H1 (cell line): ENCODE measurements around the gene DLGAP3. TPM values are rescaled to one million over a fixed set of nuclear protein-coding genes. Genes with fewer than 3 reads are reported as not detected.

Experiments
- CTCF ChIA-PET: fragments of 300-600 bp; sonication (Branson Sonifier 250); formaldehyde crosslinking; loops from one replicate; lab custom pipeline; 2021; ENCODE audit not compliant: partially characterized antibody; lab: Charles Lee
- POLR2A ChIA-PET: fragments of 300-600 bp; sonication (Branson Sonifier 250); formaldehyde crosslinking; loops from one replicate; lab custom pipeline; 2021; ENCODE audit warnings: inconsistent platforms; ENCODE audit not compliant: partially characterized antibody; lab: Charles Lee
- DNase-seq, 2 experiments: peaks; one replicate each; pipeline versions ENCODE4 v3.0.0 to v3.0.0-alpha.2; 2010 to 2022; ENCODE audit warnings: low spot score in 2 of 2, low read depth in 1 of 2, mixed read lengths in 1 of 2
- FAIRE-seq: peaks from 2 replicates; lab custom pipeline; 2011; peaks lifted over from hg19 to GRCh38; lab: Jason Lieb, UNC
- H2AFZ ChIP-seq: 2 replicates; pipeline ENCODE4 v1.8.1; 2012; ENCODE audit warnings: low read length, inconsistent platforms
- H2AK5ac ChIP-seq: 2 replicates; pipeline ENCODE4 v1.6.1; 2013; ENCODE audit warnings: low read depth, low read length
- H2BK120ac ChIP-seq: replicated peaks from 2 replicates; pipeline ENCODE3; 2013; ENCODE audit warnings: low read depth, low read length, inconsistent platforms
- H2BK12ac ChIP-seq: 2 replicates; pipeline ENCODE4 v1.6.1; 2013; ENCODE audit warnings: low read depth, low read length
- H2BK15ac ChIP-seq: 2 replicates; pipeline ENCODE4 v1.6.1; 2013; ENCODE audit warnings: low read length
- H2BK20ac ChIP-seq: 2 replicates; pipeline ENCODE4 v1.6.1; 2013; ENCODE audit warnings: low read length
- H2BK5ac ChIP-seq: 2 replicates; pipeline ENCODE4 v1.6.1; 2013; ENCODE audit warnings: low read depth, low read length
- H3K14ac ChIP-seq: 2 replicates; pipeline ENCODE4 v1.6.1; 2013; ENCODE audit warnings: inconsistent platforms; ENCODE audit not compliant: insufficient read length
- H3K18ac ChIP-seq: 2 replicates; pipeline ENCODE4 v1.6.1; 2013; ENCODE audit warnings: low read length; ENCODE audit errors: extremely low read depth
- H3K23ac ChIP-seq: 2 replicates; pipeline ENCODE4 v1.6.1; 2013; ENCODE audit warnings: inconsistent platforms; ENCODE audit not compliant: insufficient read length
- H3K23me2 ChIP-seq: 2 replicates; pipeline ENCODE4 v1.6.1; 2013; ENCODE audit warnings: low read depth, low read length
- H3K27ac ChIP-seq: 2 replicates; pipeline ENCODE4 v1.6.1; 2011; ENCODE audit warnings: low read depth, low read length, inconsistent platforms
- H3K27me3 ChIP-seq, 4 experiments: replicated peaks in 1 of 4; 1 replicate in 1 of 4; 2 replicates in 3 of 4; pipeline versions ENCODE4 v1.6.1 to v1.8.1; 2011 to 2013; ENCODE audit warnings: low read length in 3 of 4, mild to moderate bottlenecking in 3 of 4, inconsistent platforms in 2 of 4, mixed read lengths in 2 of 4, moderate library complexity in 1 of 4; ENCODE audit not compliant: control insufficient read depth in 3 of 4, insufficient read depth in 3 of 4; ENCODE audit errors: extremely low read depth in 1 of 4
- H3K36me3 ChIP-seq, 4 experiments: 2 replicates each; pipeline versions ENCODE4 v1.6.1 to v1.8.1; 2011 to 2013; ENCODE audit warnings: mild to moderate bottlenecking in 4 of 4, low read length in 3 of 4, moderate library complexity in 2 of 4, control low read depth in 1 of 4, inconsistent platforms in 1 of 4; ENCODE audit not compliant: insufficient read depth in 4 of 4, control insufficient read depth in 2 of 4
- H3K4ac ChIP-seq: replicated peaks from 2 replicates; pipeline ENCODE3; 2013; ENCODE audit warnings: low read length, low read depth, mixed read lengths, inconsistent platforms; ENCODE audit not compliant: insufficient read length
- H3K4me1 ChIP-seq, 4 experiments: replicated peaks in 1 of 4; 1 replicate in 1 of 4; 2 replicates in 3 of 4; pipeline versions ENCODE4 v1.6.1 to v1.8.1; 2011 to 2013; ENCODE audit warnings: low read length in 3 of 4, inconsistent platforms in 2 of 4, mixed read lengths in 1 of 4; ENCODE audit not compliant: insufficient read depth in 4 of 4, control insufficient read depth in 3 of 4
- H3K4me2 ChIP-seq, 2 experiments: 2 replicates each; pipeline versions ENCODE4 v1.6.1 to v1.8.1; 2011 to 2013; ENCODE audit warnings: low read depth in 2 of 2, low read length in 2 of 2, control low read depth in 1 of 2, inconsistent platforms in 1 of 2, mild to moderate bottlenecking in 1 of 2; ENCODE audit not compliant: insufficient read depth in 1 of 2
- H3K4me3 ChIP-seq, 4 experiments: fragments of 200-600, 300-600 bp in 1 of 4; sonication (generic), shearing (Covaris generic), sonication (Bioruptor Twin) in 1 of 4; 2 replicates each; pipeline versions ENCODE4 v1.5.1 to v1.8.1; 2011 to 2016; ENCODE audit warnings: low read length in 4 of 4, low read depth in 3 of 4, control low read depth in 2 of 4, inconsistent platforms in 2 of 4, mild to moderate bottlenecking in 2 of 4, mixed read lengths in 1 of 4, moderate library complexity in 1 of 4; ENCODE audit not compliant: insufficient read depth in 2 of 4; ENCODE audit errors: extremely low read depth in 1 of 4
- H3K56ac ChIP-seq: replicated peaks from 2 replicates; pipeline ENCODE3; 2013; ENCODE audit warnings: low read depth, mild to moderate bottlenecking, mixed read lengths, low read length, inconsistent platforms; ENCODE audit not compliant: insufficient read length
- H3K79me1 ChIP-seq: 2 replicates; pipeline ENCODE4 v1.6.1; 2013; ENCODE audit warnings: low read depth, low read length, control low read depth
- H3K79me2 ChIP-seq, 2 experiments: 2 replicates each; pipeline versions ENCODE4 v1.6.1 to v1.8.1; 2012 to 2013; ENCODE audit warnings: low read length in 2 of 2, mild to moderate bottlenecking in 2 of 2, inconsistent platforms in 1 of 2; ENCODE audit not compliant: insufficient read depth in 2 of 2, control insufficient read depth in 1 of 2
- H3K9ac ChIP-seq, 4 experiments: replicated peaks in 1 of 4; 1 replicate in 1 of 4; 2 replicates in 3 of 4; pipeline versions ENCODE4 v1.6.1 to v1.8.1; 2011 to 2013; ENCODE audit warnings: low read depth in 3 of 4, low read length in 3 of 4, control low read depth in 2 of 4, mild to moderate bottlenecking in 2 of 4, moderate library complexity in 2 of 4, inconsistent platforms in 1 of 4; ENCODE audit errors: extremely low read depth in 1 of 4
- H3K9me3 ChIP-seq, 2 experiments: 2 replicates each; pipeline versions ENCODE4 v1.6.1 to v1.8.1; 2012 to 2013; ENCODE audit warnings: mild to moderate bottlenecking in 2 of 2, moderate library complexity in 2 of 2, control low read depth in 1 of 2, inconsistent platforms in 1 of 2, low read depth in 1 of 2, low read length in 1 of 2, mixed read lengths in 1 of 2; ENCODE audit not compliant: insufficient read depth in 2 of 2
- H4K20me1 ChIP-seq, 2 experiments: replicated peaks in 1 of 2; 2 replicates each; pipeline versions ENCODE3 to v1.8.1; 2011 to 2013; ENCODE audit warnings: inconsistent platforms in 2 of 2, low read length in 2 of 2, mild to moderate bottlenecking in 1 of 2; ENCODE audit not compliant: insufficient read depth in 2 of 2, control insufficient read depth in 1 of 2
- H4K5ac ChIP-seq: 2 replicates; pipeline ENCODE4 v1.6.1; 2013; ENCODE audit warnings: low read length, low read depth, mixed read lengths, inconsistent platforms; ENCODE audit not compliant: insufficient read length
- H4K8ac ChIP-seq: 2 replicates; pipeline ENCODE4 v1.8.0; 2013; ENCODE audit warnings: mild to moderate bottlenecking, moderate library complexity, low read length, inconsistent platforms; ENCODE audit not compliant: insufficient read depth; ENCODE audit errors: extremely low read depth
- H4K91ac ChIP-seq: replicated peaks from 2 replicates; pipeline ENCODE3; 2013; ENCODE audit warnings: low read length, mixed read lengths, inconsistent platforms; ENCODE audit not compliant: insufficient read length
- CBX5 ChIP-seq: fragments of 300-800, 300-1000 bp; sonication (generic); IDR thresholded peaks from 2 replicates; pipeline ENCODE4 v1.7.1; 2016; ENCODE audit warnings: antibody characterized with exemption, low read length, low read depth
- CBX8 ChIP-seq: fragments of 300-800, 300-1000 bp; sonication (generic); IDR thresholded peaks from 2 replicates; pipeline ENCODE4 v1.7.1; 2016; ENCODE audit warnings: low read depth, low read length, borderline replicate concordance
- CEBPB ChIP-seq: IDR thresholded peaks from 2 replicates; pipeline ENCODE4 v1.6.1; 2012; ENCODE audit warnings: low read depth, low read length
- CTBP2 ChIP-seq: IDR thresholded peaks from 2 replicates; pipeline ENCODE4 v1.7.0; 2011; ENCODE audit warnings: borderline replicate concordance, mild to moderate bottlenecking, moderate library complexity, mixed read lengths, low read length; ENCODE audit not compliant: insufficient read depth, insufficient read length
- POLR2A ChIP-seq, 2 experiments: IDR thresholded peaks; 1 replicate in 1 of 2; 2 replicates in 1 of 2; pipeline ENCODE4 v1.6.1; 2011; ENCODE audit warnings: low read depth in 2 of 2, low read length in 2 of 2, mild to moderate bottlenecking in 2 of 2; ENCODE audit errors: control extremely low read depth in 1 of 2
- RAD21 ChIP-seq, 2 experiments: IDR thresholded peaks in 1 of 2; conservative IDR thresholded peaks in 1 of 2; 2 replicates each; pipeline ENCODE4 v1.6.1; 2011; ENCODE audit warnings: low read depth in 2 of 2, low read length in 2 of 2, improper control_type of control experiment in 1 of 2, inconsistent platforms in 1 of 2, mild to moderate bottlenecking in 1 of 2, moderate library complexity in 1 of 2
- SAP30 ChIP-seq: fragments of 300-600 bp; sonication (generic); IDR thresholded peaks from 2 replicates; pipeline ENCODE4 v1.7.1; 2012; ENCODE audit warnings: low read length, moderate library complexity, mild to moderate bottlenecking, inconsistent platforms; ENCODE audit not compliant: insufficient read depth, insufficient replicate concordance
- SIN3A ChIP-seq, 2 experiments: IDR thresholded peaks in 1 of 2; conservative IDR thresholded peaks in 1 of 2; 2 replicates each; pipeline ENCODE4 v1.6.1; 2011 to 2012; ENCODE audit warnings: low read length in 2 of 2, improper control_type of control experiment in 1 of 2, low read depth in 1 of 2, mild to moderate bottlenecking in 1 of 2
- SUZ12 ChIP-seq: fragments of 200-600 bp; sonication (generic); IDR thresholded peaks from 2 replicates; pipeline ENCODE4 v1.6.1; 2012; ENCODE audit warnings: mild to moderate bottlenecking, inconsistent platforms, low read length, moderate library complexity, mixed read lengths
- TAF7 ChIP-seq: optimal IDR thresholded peaks from 2 replicates; pipeline ENCODE3; 2011; ENCODE audit warnings: low read depth, mild to moderate bottlenecking, inconsistent platforms, low read length, moderate library complexity, borderline replicate concordance
- YY1 ChIP-seq: IDR thresholded peaks from 2 replicates; pipeline ENCODE4 v1.6.1; 2011; ENCODE audit warnings: low read depth, mild to moderate bottlenecking, low read length
- WGBS, 2 experiments: shearing (Covaris generic) in 1 of 2; methylation state at CpG; one replicate each; pipeline versions ENCODE4 v1.1.6 to v1.1.7; 2013 to 2015; ENCODE audit warnings: low lambda C conversion rate in 2 of 2, mixed read lengths in 2 of 2, inconsistent platforms in 1 of 2, low coverage in 1 of 2, missing lambda C conversion rate in 1 of 2; ENCODE audit not compliant: insufficient replicate concordance in 2 of 2, insufficient coverage in 1 of 2, insufficient read length in 1 of 2; ENCODE audit errors: extremely low coverage in 1 of 2, missing lambda C conversion rate in 1 of 2; 5-methylcytosine and 5-hydroxymethylcytosine counted together
- polyA plus RNA-seq, 7 experiments: library from polyadenylated mRNA; depleted of rRNA in 3 of 7; stranded (reverse) in 5 of 7; unstranded in 2 of 7; fragments of >200 nt in 5 of 7; fragments of 200-250 nt in 2 of 7; gene quantifications; 1 replicate in 5 of 7; 2 replicates in 1 of 7; 4 replicates in 1 of 7; pipeline versions ENCODE4 v1.2.1 to v1.2.3, GENCODE V29; 2011 to 2013; ENCODE audit warnings: missing spikeins in 2 of 7, mixed read lengths in 2 of 7
- total RNA-seq: library from RNA; stranded (reverse); fragmentation: NEBNext Ultra II Directional; extraction: Animal tissue kit (Norgen Biotek cat#: 25700); gene quantifications from 2 replicates; pipeline ENCODE4 v1.2.1, GENCODE V29; 2021

Gene DLGAP3
- total and polyA plus RNA-seq, 2 of the 8 experiments (the other 6 are each of a cell fraction or from before 2014, with no cell fraction given) = 3.8 to 13.2 TPM

- POLR2A ChIA-PET = interaction anchor here (0.8 to 2.7 kb wide), 7 partner anchors 10 to 326 kb away, joined by 3 to 11 read pairs (median 5); partner anchors contain the start of gene SFPQ
- no peak overlapping the region for H3K9ac ChIP-seq
These were observed 62.7 kb downstream of the DLGAP3 start for GRCh38 chr1:34866762-34867109.

More at GRCh38 chr1:34866762-34867109, 62.7 kb downstream of the DLGAP3 start:
- H2AK5ac ChIP-seq = no peak overlapping the region
- H3K4ac ChIP-seq = no peak overlapping the region
- FAIRE-seq = no peak
- CTCF ChIA-PET = interaction anchor here (0.6 to 9.6 kb wide), 24 partner anchors 9 to 588 kb away, joined by 3 to 103 read pairs (median 4); partner anchors contain the start of gene DLGAP3
- H3K27ac ChIP-seq = no peak overlapping the region
- H4K20me1 ChIP-seq = peaks cover 0 to 3% of the 10 kb centered on the region in 2 experiments
- no peak overlapping the region for H2AFZ ChIP-seq
- H3K18ac ChIP-seq = no peak overlapping the region; the same call in 1 of the 2 replicates
- H4K91ac ChIP-seq = peak overlapping the region; percentile 75
- DNase-seq = no peak
- H3K36me3 ChIP-seq = no peaks in the 10 kb centered on the region
- TF ChIP-seq TAF7 (no peak), YY1 (no peak), SUZ12 (no peak), CBX5 (no peak), CBX8 (no peak), SAP30 (no peak), SIN3A (conservative IDR thresholded peaks at IDR 0.05 in 1 of 2, IDR thresholded peaks at IDR 0.05 in 1 of 2; ENCODE audit: low read depth in 1 of 2, low read length in 2 of 2) (no peak), CEBPB (no peak), CTBP2 (no peak), POLR2A (IDR thresholded peaks at IDR 0.05; ENCODE audit: control extremely low read depth in 1 of 2, low read depth in 2 of 2, low read length in 2 of 2) (no peak), RAD21 (IDR thresholded peaks at IDR 0.05 in 1 of 2, conservative IDR thresholded peaks at IDR 0.05 in 1 of 2; ENCODE audit: low read depth in 2 of 2, low read length in 2 of 2) (no peak)
- TF ChIP-seq, all 59 proteins: peak for 0
- Histone ChIP-seq H3K23ac (no peak overlapping the region), H3K56ac (no peak overlapping the region), H3K79me1 (no peaks in the 10 kb centered on the region), H3K79me2 (no peaks in the 10 kb centered on the region), H4K8ac (peak overlapping the region; percentile 94), H3K4me1 (peaks cover 0 to 7% (median 3%) of the 10 kb centered on the region in 4 experiments; a peak in 4 of 7 replicates), H3K4me2 (peak overlapping the region; percentile 55 to 72; a peak in 2 of 4 replicates), H2BK5ac (no peak overlapping the region), H2BK12ac (no peak overlapping the region), H3K9me3 (no peaks in the 10 kb centered on the region), H2BK15ac (no peak overlapping the region), H3K27me3 (peaks cover 0 to 11% (median 4%) of the 10 kb centered on the region in 4 experiments; a peak in 2 of 7 replicates), H3K14ac (no peak overlapping the region), H3K4me3 (peak overlapping the region in 1 of 4 experiments; percentile 67; a peak in 2 of 8 replicates), H2BK120ac (no peak overlapping the region), H2BK20ac (no peak overlapping the region), H4K5ac (no peak overlapping the region), H3K23me2 (peaks cover 7% of the 10 kb centered on the region; the same call in 1 of the 2 replicates)
- 80% methylated on average over 8 of the region's 9 CpGs; no CpG with 5 or more reads in 1 of the 2 experiments for WGBS, 2 experiments
